Smooth muscle cell (in vitro differentiated cells): ENCODE data around the gene TNS3. TPM values are rescaled to one million over a fixed set of nuclear protein-coding genes. Genes with fewer than 3 reads are reported as not detected.
"Not testable (repeated sequence)": the region's sequence is repeated elsewhere in the genome, so short reads cannot be mapped to it uniquely, and the experiment has no call there.

Experiments used
- DNase-seq: peaks from one replicate; lab custom pipeline; 2025; ENCODE audit not compliant: unreplicated experiment; lab: John Stamatoyannopoulos, UW
- H2AFZ ChIP-seq: fragments of 200-600 bp; sonication (generic); 2 replicates; pipeline ENCODE4 v1.6.0; 2016; ENCODE audit warnings: antibody characterized with exemption, low read depth, mild to moderate bottlenecking
- H3F3A ChIP-seq: fragments of 200-600 bp; sonication (generic); 2 replicates; pipeline ENCODE4 v1.6.0; 2017; ENCODE audit warnings: antibody characterized with exemption, low read depth
- H3K27ac ChIP-seq: fragments of 200-600 bp; sonication (generic); 2 replicates; pipeline ENCODE4 v1.5.1; 2016; ENCODE audit warnings: low read depth, mild to moderate bottlenecking
- H3K27me3 ChIP-seq: fragments of 200-600 bp; sonication (generic); 2 replicates; pipeline ENCODE4 v1.6.1; 2016; ENCODE audit warnings: low read depth, mild to moderate bottlenecking
- H3K36me3 ChIP-seq: fragments of 200-600 bp; sonication (generic); 2 replicates; pipeline ENCODE4 v1.5.1; 2016; ENCODE audit warnings: low read depth
- H3K4me1 ChIP-seq: fragments of 200-600 bp; sonication (generic); 2 replicates; pipeline ENCODE4 v1.5.1; 2016; ENCODE audit warnings: low read depth
- H3K4me2 ChIP-seq: fragments of 200-600 bp; sonication (generic); 2 replicates; pipeline ENCODE4 v1.6.0; 2016; ENCODE audit warnings: mild to moderate bottlenecking
- H3K4me3 ChIP-seq: fragments of 200-600 bp; sonication (generic); 2 replicates; pipeline ENCODE4 v1.5.1; 2016; ENCODE audit warnings: mild to moderate bottlenecking
- H3K79me2 ChIP-seq: fragments of 200-600 bp; sonication (generic); 2 replicates; pipeline ENCODE4 v1.6.0; 2016; ENCODE audit warnings: low read depth, mild to moderate bottlenecking
- H3K9ac ChIP-seq: fragments of 200-600 bp; sonication (generic); 2 replicates; pipeline ENCODE4 v1.6.0; 2016; ENCODE audit warnings: low read depth
- H3K9me3 ChIP-seq: fragments of 200-600 bp; sonication (generic); replicated peaks from 2 replicates; pipeline ENCODE4 v1.5.1; 2016; ENCODE audit warnings: low read depth
- H4K20me1 ChIP-seq: fragments of 200-600 bp; sonication (generic); 2 replicates; pipeline ENCODE4 v1.6.0; 2016; ENCODE audit warnings: low read depth
- WGBS: methylation state at CpG from one replicate; pipeline ENCODE4 v1.1.7; 2016; ENCODE audit warnings: low lambda C conversion rate; 5-methylcytosine and 5-hydroxymethylcytosine counted together
- polyA plus RNA-seq: library from polyadenylated mRNA; unstranded; fragments of >200 nt; fragmentation: Nextera tagmentation; extraction: Ambion mirVana; gene quantifications from 2 replicates; pipeline ENCODE4 v1.2.1, GENCODE V29; 2016
- total RNA-seq: library from RNA; depleted of rRNA; stranded (reverse); fragments of >200 nt; gene quantifications from 2 replicates; pipeline ENCODE4 v1.2.3, GENCODE V29; 2014
- TF ChIP-seq, protein P1 (sequence below): fragments of 200-600 bp; sonication (generic); IDR thresholded peaks from 2 replicates; pipeline ENCODE4 v1.5.1; 2017; ENCODE audit warnings: borderline replicate concordance, mild to moderate bottlenecking, antibody characterized with exemption; ENCODE audit not compliant: insufficient read depth, poor library complexity, severe bottlenecking

The TNS3 gene
- total and polyA plus RNA-seq, 2 experiments from 2014 or later = 32.6 to 50.5 TPM

DNA sequence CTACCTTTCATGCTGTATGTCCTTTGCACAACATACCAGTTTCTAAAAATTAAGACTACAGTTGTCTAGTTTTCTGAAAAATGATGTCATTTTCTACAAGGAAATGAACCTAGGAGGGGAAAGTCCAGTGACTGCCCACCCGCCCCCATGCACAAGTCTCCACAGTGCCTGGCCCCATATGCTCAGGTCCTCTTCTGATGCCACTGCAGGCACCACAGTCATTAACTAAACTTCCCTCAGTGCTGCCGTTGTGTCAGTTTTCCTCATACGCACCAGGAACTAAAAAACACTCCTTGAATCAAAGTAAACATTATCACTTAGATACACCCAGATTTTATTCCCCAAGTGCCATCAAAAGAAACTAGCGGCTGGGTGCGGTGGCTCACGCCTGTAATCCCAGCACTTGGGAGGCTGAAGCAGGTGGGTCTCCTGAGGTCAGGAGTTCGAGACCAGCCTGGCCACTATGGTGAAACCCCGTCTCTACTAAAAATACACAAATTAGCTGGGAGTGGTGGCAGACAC lies 6.9 kb upstream of the TNS3 start:
- H3K27me3 ChIP-seq = no peaks in the 10 kb centered on the region
- H3K4me1 ChIP-seq = peaks cover 12% of the 10 kb centered on the region
- H3K9ac ChIP-seq = no peak overlapping the region
- H3K27ac ChIP-seq = peak overlapping the region; percentile 28
- H3K36me3 ChIP-seq = no peaks in the 10 kb centered on the region
- no peak overlapping the region for H2AFZ ChIP-seq
- H3K4me3 ChIP-seq = no peak overlapping the region
- no peaks in the 10 kb centered on the region for H3F3A ChIP-seq
- no peaks in the 10 kb centered on the region for H3K79me2 ChIP-seq
- TF ChIP-seq, protein P1, sequence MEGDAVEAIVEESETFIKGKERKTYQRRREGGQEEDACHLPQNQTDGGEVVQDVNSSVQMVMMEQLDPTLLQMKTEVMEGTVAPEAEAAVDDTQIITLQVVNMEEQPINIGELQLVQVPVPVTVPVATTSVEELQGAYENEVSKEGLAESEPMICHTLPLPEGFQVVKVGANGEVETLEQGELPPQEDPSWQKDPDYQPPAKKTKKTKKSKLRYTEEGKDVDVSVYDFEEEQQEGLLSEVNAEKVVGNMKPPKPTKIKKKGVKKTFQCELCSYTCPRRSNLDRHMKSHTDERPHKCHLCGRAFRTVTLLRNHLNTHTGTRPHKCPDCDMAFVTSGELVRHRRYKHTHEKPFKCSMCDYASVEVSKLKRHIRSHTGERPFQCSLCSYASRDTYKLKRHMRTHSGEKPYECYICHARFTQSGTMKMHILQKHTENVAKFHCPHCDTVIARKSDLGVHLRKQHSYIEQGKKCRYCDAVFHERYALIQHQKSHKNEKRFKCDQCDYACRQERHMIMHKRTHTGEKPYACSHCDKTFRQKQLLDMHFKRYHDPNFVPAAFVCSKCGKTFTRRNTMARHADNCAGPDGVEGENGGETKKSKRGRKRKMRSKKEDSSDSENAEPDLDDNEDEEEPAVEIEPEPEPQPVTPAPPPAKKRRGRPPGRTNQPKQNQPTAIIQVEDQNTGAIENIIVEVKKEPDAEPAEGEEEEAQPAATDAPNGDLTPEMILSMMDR = no peak
- DNase-seq = no peak
- H3K9me3 ChIP-seq = no peaks in the 10 kb centered on the region
- 86% methylated on average over 8 of the region's 8 CpGs for WGBS
- H4K20me1 ChIP-seq = no peaks in the 10 kb centered on the region
- no peak overlapping the region for H3K4me2 ChIP-seq

DNA sequence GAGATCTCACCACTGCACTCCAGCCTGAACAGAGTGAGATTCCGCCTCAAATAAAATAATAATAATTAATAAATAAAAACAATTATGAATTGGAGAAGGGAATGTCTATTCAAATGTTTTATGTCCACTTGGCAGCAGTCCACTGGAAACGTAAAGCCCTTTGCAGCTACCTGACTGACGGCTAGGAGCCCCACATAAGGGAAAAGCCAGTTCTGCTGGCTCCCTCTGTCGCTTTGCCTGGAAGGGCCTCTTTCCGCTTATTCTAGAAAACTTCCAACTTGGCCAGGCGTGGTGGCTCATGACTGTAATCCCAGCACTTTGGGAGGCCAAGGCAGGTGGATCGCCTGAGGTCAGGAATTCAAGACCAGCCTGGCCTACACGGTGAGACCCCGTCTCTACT lies 6.1 kb upstream of the TNS3 start:
- Histone ChIP-seq H3K9me3 (no peaks in the 10 kb centered on the region), H3K4me1 (peaks cover 12% of the 10 kb centered on the region), H3K79me2 (no peaks in the 10 kb centered on the region), H3K36me3 (no peaks in the 10 kb centered on the region), H3K27ac (peak overlapping the region; percentile 28), H3F3A (no peaks in the 10 kb centered on the region), H2AFZ (no peak overlapping the region), H3K9ac (no peak overlapping the region), H3K4me2 (no peak overlapping the region), H3K4me3 (no peak overlapping the region), H4K20me1 (no peaks in the 10 kb centered on the region), H3K27me3 (no peaks in the 10 kb centered on the region)
- no peak for DNase-seq
- WGBS = 79% methylated on average over 9 of the region's 9 CpGs
- TF ChIP-seq, protein P1 = no peak

DNA sequence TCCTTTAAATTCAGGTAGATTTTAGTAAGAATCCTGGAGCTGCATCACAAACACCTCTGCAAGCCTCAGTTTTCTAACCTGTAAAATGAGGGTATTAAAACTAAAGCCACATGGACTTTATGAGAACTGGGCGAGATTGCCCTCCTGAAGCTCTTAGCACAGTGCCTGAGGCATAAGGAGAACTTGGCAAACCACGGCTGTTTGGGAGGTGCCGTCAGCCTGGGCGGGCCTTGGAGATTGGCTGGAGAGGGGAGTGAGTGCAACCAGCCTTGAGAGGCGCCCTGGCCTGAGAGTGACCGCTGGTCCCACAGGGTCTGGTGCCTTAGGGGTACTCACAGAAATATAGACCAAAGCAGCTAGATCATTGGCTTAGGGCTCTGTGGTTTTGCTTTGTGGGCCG lies 5.4 kb upstream of the TNS3 start:
- no peak overlapping the region for H3K9ac ChIP-seq
- TF ChIP-seq, protein P1 = no peak
- WGBS = 89% methylated on average over 7 of the region's 7 CpGs
- H3K36me3 ChIP-seq = no peaks in the 10 kb centered on the region
- no peak overlapping the region for H3K4me2 ChIP-seq
- no peak overlapping the region for H2AFZ ChIP-seq
- H4K20me1 ChIP-seq = no peaks in the 10 kb centered on the region
- H3K9me3 ChIP-seq = no peaks in the 10 kb centered on the region
- H3K27me3 ChIP-seq = no peaks in the 10 kb centered on the region
- H3F3A ChIP-seq = no peaks in the 10 kb centered on the region
- peaks cover 14% of the 10 kb centered on the region for H3K4me1 ChIP-seq
- no peak overlapping the region for H3K27ac ChIP-seq
- H3K4me3 ChIP-seq = no peak overlapping the region
- DNase-seq = no peak
- H3K79me2 ChIP-seq = no peaks in the 10 kb centered on the region

DNA sequence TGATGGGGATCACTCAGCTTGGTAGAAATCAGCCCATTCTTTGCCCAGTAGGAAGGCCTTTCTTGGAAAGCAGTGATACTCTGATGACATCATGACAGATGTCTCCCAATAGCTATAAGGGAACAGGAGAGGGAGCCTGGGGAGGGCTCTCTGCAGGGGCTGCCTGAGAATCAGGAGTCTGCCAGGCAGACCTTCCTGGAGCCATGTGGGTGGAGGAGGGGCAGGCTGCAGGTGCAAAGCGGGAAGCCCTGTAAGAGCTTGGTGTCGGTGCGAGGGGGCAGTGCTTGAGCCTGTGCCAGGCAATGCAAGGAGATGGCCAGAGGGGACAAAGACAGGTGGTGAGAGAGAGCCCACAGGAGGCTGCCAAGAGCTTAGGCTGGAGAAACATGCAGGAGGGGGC lies 5.0 kb upstream of the TNS3 start:
- Histone ChIP-seq H3K4me2 (no peak overlapping the region), H3K79me2 (no peaks in the 10 kb centered on the region), H3K27me3 (no peaks in the 10 kb centered on the region), H3K9ac (no peak overlapping the region), H2AFZ (no peak overlapping the region), H3K27ac (no peak overlapping the region), H3K36me3 (no peaks in the 10 kb centered on the region), H4K20me1 (no peaks in the 10 kb centered on the region), H3K4me1 (peaks cover 12% of the 10 kb centered on the region), H3K4me3 (no peak overlapping the region), H3F3A (no peaks in the 10 kb centered on the region), H3K9me3 (no peaks in the 10 kb centered on the region)
- WGBS = 98% methylated on average over 3 of the region's 3 CpGs
- no peak for DNase-seq
- TF ChIP-seq, protein P1 = no peak

DNA sequence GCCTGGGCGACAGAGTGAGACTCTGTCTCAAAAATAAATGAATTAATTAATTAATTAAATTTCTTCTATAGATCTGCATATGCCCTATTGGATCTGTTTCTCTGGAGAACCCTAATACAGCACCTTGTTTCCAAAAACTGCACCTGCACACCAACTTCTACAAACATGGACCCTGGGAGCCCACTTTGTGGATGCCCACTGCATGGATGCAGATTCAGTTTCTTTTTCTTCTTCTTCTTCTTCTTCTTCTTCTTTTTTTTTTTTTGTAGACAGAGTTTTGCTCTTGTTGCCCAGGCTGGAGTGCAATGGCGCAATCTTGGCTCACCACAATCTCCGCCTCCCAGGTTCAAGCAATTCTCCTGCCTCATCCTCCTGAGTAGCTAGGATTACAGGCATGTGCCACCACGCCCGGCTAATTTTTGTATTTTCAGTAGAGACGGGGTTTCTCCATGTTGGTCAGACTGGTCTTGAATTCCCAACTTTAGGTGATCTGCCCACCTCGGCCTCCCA lies 4.3 kb upstream of the TNS3 start:
- H3F3A ChIP-seq, H3K27ac ChIP-seq, H3K9me3 ChIP-seq, H4K20me1 ChIP-seq, DNase-seq, H3K27me3 ChIP-seq, H3K4me1 ChIP-seq, H3K4me3 ChIP-seq, H3K4me2 ChIP-seq, H3K9ac ChIP-seq, H3K36me3 ChIP-seq, H2AFZ ChIP-seq, H3K79me2 ChIP-seq: not testable (repeated sequence)
- WGBS = 91% methylated on average over 7 of the region's 7 CpGs
